Breast epithelium (tissue), 3 donors: Measurements from ENCODE around the gene RBM48.

Source experiments
- CTCF ChIP-seq, 3 donors: fragments of 450-650 bp; IDR thresholded peaks; one replicate each; pipeline ENCODE4 v1.5.1; 2016 to 2017; ENCODE audit warnings: antibody characterized with exemption in 3 of 3, mild to moderate bottlenecking in 3 of 3, moderate library complexity in 3 of 3
- POLR2A ChIP-seq: fragments of 450-650 bp; IDR thresholded peaks from one replicate; pipeline ENCODE4 v1.6.1; 2016; ENCODE audit warnings: antibody characterized with exemption, mild to moderate bottlenecking, moderate library complexity
- POLR2AphosphoS5 ChIP-seq, 3 donors: sonication (generic); formaldehyde crosslinking; IDR thresholded peaks; one replicate each; pipeline ENCODE4 v1.6.1; 2017; ENCODE audit warnings: antibody characterized with exemption in 3 of 3

GRCh38 chr7:92498557-92498956, 30.0 kb upstream of the RBM48 start:
- TF ChIP-seq CTCF (IDR thresholded peaks at IDR 0.05), result no peak
- no peak for TF ChIP-seq POLR2AphosphoS5 (IDR thresholded peaks at IDR 0.05)
- TF ChIP-seq POLR2A, result no peak
